GM19397 (cell line): Measurements from ENCODE around the gene CHRNA3.
"Not testable (repeated sequence)": the region's sequence is repeated elsewhere in the genome, so short reads cannot be mapped to it uniquely, and the experiment has no call there.

ENCODE experiments used
- ATAC-seq: cut with Tn5 transposase; IDR thresholded peaks from one replicate; pipeline ENCODE4 v1.9.1; 2021; ENCODE audit warnings: mild to moderate bottlenecking, moderate library complexity; ENCODE audit not compliant: unreplicated experiment

CHRNA3 gene

GRCh38 chr15:78564743-78565096 is 56.1 kb downstream of the CHRNA3 start:
- peak; percentile 17 for ATAC-seq

GRCh38 chr15:78563092-78563491 is 57.7 kb downstream of the CHRNA3 start:
- ATAC-seq, result no peak

DNA sequence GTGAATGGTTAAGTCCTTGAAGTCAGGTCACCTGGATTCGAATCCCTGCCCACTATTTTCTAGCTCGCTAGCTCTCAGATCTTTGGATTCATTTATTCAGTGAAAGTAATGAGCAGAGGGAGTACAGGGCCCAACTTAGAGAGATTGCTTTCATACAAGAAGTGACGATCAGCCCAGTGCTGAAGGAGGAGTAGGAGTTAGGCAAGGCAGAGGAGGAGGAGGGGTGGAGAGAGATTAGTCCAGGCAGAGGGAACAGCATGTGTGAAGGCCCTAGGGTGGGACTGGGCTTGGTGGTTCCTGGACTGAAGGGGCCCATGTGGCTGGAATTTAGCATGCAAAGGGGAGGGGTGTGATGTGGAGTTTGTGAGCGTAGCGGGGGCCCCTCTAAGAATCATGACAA is 59.3 kb downstream of the CHRNA3 start:
- ATAC-seq, result no peak

DNA sequence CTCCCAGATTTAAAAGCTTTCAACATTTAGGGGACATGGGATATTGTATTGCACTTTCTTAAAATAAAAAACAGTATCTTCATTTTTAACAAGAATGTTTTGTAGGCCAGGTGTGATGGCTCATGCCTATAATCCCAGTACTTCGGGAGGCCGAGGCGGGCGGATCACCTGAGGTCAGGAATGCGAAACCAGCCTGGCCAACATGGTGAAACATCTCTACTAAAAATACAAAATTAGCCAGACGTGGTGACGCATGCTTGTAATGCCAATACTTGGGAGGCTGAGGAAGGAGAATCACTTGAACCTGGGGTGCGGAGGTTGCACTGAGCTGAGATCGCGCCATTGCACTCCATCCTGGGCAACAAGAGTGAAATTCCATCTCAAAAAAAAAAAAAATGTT is 60.6 kb downstream of the CHRNA3 start:
- not testable (repeated sequence) for ATAC-seq

DNA sequence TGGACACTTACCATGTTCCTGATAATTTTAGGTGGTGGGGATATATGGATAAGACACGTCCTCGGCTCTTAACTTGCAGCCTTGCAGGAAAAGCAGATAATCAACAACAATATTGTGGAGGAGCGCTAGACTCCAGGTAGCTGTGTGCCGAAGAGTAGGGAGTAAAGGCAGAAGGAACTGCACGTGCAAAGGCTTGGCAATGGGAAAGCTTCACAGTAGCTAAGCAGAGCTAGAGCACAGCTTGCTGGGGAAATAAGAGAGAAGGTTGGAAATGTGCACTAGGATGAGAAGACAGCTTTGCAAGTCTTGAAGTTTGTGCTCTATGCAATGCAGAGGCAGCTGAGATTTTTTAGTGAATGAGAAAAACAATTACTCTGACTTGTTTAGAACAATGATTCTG is 68.2 kb downstream of the CHRNA3 start:
- ATAC-seq, result no peak

DNA sequence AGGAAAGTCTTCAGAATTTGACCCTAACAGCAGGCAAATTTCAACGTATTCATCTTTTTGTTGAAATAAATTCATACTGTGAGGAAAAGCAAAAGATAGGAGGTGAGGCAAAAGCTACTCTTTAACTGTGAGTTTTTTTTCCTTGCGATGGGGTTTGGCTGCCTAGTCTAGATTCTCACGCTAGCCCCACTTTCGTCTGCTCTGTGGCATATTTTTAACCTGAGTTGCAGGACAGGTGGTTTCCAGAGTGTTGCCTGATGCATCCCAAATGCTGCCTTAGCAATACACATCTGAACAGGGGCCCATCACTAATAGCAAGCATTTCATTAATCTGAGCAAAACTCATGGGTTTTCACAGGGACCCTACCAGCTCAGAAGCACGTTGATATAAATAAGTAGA is 68.9 kb downstream of the CHRNA3 start:
- ATAC-seq, result no peak

- ATAC-seq, result no peak
These were observed 70.0 kb downstream of the CHRNA3 start for GRCh38 chr15:78550815-78551214.

- ATAC-seq, result no peak
These were observed 70.6 kb downstream of the CHRNA3 start for GRCh38 chr15:78550194-78550593.
